Urinary bladder (tissue), 4 donors: ENCODE data around the gene ARMC8. TPM values are rescaled to one million over a fixed set of nuclear protein-coding genes. Genes with fewer than 3 reads are reported as not detected.

Experiments
- DNase-seq: peaks from one replicate; pipeline ENCODE4 v3.0.0-alpha.2; 2015; ENCODE audit errors: extremely low spot score
- H3K27ac ChIP-seq: one replicate; pipeline ENCODE4 v1.5.1; 2013; ENCODE audit warnings: low read depth, mild to moderate bottlenecking, moderate library complexity
- H3K36me3 ChIP-seq: one replicate; pipeline ENCODE4 v1.6.1; 2013; ENCODE audit warnings: mild to moderate bottlenecking, moderate library complexity; ENCODE audit not compliant: insufficient read depth
- H3K4me1 ChIP-seq: one replicate; pipeline ENCODE4 v1.6.1; 2013; ENCODE audit warnings: mild to moderate bottlenecking, moderate library complexity; ENCODE audit not compliant: insufficient read depth
- H3K4me3 ChIP-seq: one replicate; pipeline ENCODE4 v1.5.1; 2013; ENCODE audit warnings: low read depth, low read length
- WGBS: extraction: QIAGEN DNeasy Blood & Tissue Kit; methylation state at CpG from one replicate; pipeline ENCODE4 v1.1.7; 2013; 5-methylcytosine and 5-hydroxymethylcytosine counted together
- polyA plus RNA-seq: library from polyadenylated mRNA; stranded (reverse); fragments of 200-250 nt; gene quantifications from one replicate; pipeline ENCODE4 v1.2.3, GENCODE V29; 2013
- total RNA-seq: library from RNA; depleted of rRNA; stranded (reverse); fragments of >200 nt; gene quantifications from one replicate; pipeline ENCODE4 v1.2.3, GENCODE V29; 2014
- donor health status: healthy with polysubstance abuse.
- donor health status: healthy.

ARMC8 gene
- total and polyA plus RNA-seq, 2 donors = 33.0 to 83.3 TPM

GRCh38 chr3:138281561-138281960 lies 94.5 kb downstream of the ARMC8 start:
- no peak for DNase-seq
- H3K4me1 ChIP-seq = no peaks in the 10 kb centered on the region
- no peaks in the 10 kb centered on the region for H3K36me3 ChIP-seq
- 97% methylated on average over 3 of the region's 3 CpGs for WGBS
- H3K4me3 ChIP-seq = no peak overlapping the region
- no peak overlapping the region for H3K27ac ChIP-seq

- H3K36me3 ChIP-seq = no peaks in the 10 kb centered on the region
Measured at GRCh38 chr3:138282836-138283235, 95.7 kb downstream of the ARMC8 start.

DNA sequence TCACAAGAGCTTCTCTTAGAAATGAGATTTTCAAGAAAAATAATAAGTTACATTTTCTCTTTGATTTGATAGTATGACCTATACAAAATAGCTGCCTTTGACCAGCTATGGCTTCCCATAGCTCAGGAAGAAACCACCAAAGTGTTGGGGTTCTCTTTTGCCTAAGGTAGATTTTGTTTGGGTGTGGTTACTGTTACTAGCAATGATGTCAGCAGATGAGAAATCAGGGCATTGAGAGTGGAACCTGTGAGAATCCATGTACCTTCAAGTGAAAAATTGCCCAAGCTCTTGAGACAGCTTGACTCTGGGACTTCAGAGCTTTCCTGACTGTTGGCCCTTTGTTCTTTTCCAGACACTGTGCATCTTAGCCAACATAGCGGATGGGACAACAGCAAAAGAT lies 97.0 kb downstream of the ARMC8 start:
- no peak overlapping the region for H3K4me3 ChIP-seq
- 100% methylated on average over 1 of the region's 1 CpG for WGBS
- no peak for DNase-seq
- H3K27ac ChIP-seq = no peak overlapping the region
- H3K4me1 ChIP-seq = no peaks in the 10 kb centered on the region
- H3K36me3 ChIP-seq = no peaks in the 10 kb centered on the region

More at GRCh38 chr3:138282836-138283235, 95.7 kb downstream of the ARMC8 start:
- no peak for DNase-seq
- Histone ChIP-seq H3K27ac (no peak overlapping the region), H3K4me1 (no peaks in the 10 kb centered on the region), H3K4me3 (no peak overlapping the region)
- 98% methylated on average over 2 of the region's 2 CpGs for WGBS

GRCh38 chr3:138284957-138285477 lies 97.9 kb downstream of the ARMC8 start:
- no peak for DNase-seq
- no peaks in the 10 kb centered on the region for H3K4me1 ChIP-seq
- no peak overlapping the region for H3K27ac ChIP-seq
- WGBS = 93% methylated on average over 2 of the region's 2 CpGs
- H3K36me3 ChIP-seq = no peaks in the 10 kb centered on the region
- no peak overlapping the region for H3K4me3 ChIP-seq

DNA sequence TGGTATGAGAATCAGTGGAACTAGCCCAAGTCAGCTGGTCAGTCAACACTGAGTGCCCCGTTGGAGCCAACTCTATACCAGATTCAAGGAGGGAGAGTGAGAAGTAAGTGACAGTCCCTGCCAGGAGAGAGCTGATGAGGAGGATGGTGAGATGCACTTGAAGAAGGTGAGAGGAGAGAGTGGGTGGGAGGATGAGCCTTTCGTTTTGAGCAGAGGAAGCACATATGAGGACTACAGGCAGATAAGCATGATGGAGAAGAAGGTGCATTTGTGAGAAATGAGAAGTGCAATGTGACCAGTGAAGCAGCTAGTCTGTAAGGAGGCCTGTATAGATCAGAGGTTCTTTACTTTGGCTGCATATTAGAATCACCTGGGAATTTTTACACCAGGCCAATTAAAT lies 102.2 kb downstream of the ARMC8 start:
- Histone ChIP-seq H3K36me3 (peaks cover 2% of the 10 kb centered on the region), H3K4me1 (no peaks in the 10 kb centered on the region), H3K27ac (no peak overlapping the region), H3K4me3 (no peak overlapping the region)
- 89% methylated on average over 2 of the region's 2 CpGs for WGBS
- no peak for DNase-seq

DNA sequence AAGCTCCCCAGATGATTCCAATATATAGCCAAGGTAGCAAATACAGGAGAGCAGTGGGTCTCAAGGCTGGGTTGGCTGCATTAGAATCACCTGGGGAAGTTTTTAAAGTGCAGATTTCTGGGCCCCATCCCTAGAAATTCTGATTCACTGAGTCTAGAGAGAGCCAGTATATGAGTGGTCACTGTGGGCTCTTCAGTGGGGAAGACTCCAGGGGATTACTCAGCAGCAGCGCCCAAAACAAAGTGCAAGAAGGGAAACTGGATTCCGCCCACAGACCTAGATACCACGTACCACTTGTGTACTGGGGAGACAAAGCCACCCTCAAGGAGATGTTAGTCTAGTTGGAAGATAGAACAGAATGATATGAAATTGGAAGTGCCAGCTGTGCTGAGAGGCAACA lies 102.6 kb downstream of the ARMC8 start:
- H3K36me3 ChIP-seq = peaks cover 2% of the 10 kb centered on the region
- no peak overlapping the region for H3K4me3 ChIP-seq
- 96% methylated on average over 3 of the region's 3 CpGs for WGBS
- no peaks in the 10 kb centered on the region for H3K4me1 ChIP-seq
- H3K27ac ChIP-seq = no peak overlapping the region
- no peak for DNase-seq

DNA sequence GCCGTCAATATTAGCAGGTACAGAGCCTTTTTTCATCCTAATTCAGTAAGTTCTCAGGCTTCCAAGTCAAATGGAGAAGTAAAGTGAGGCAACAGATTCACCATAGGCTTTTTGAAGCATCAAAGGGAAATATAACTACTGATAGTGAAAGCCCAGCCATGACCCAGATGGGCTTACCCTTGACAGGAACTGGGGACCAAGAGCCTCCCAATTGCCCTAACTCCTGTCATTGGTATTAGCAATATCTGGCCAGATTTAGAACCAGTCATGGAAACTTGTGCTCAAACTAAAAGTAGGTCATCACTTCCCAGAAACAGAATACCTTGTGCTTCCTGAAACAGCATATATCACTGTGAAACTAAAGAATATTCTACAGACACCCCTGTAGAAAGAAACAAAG lies 109.5 kb downstream of the ARMC8 start:
- peaks cover 2% of the 10 kb centered on the region for H3K36me3 ChIP-seq
- H3K27ac ChIP-seq = no peak overlapping the region
- WGBS = 93% methylated on average over 1 of the region's 1 CpG
- no peaks in the 10 kb centered on the region for H3K4me1 ChIP-seq
- H3K4me3 ChIP-seq = no peak overlapping the region
- DNase-seq = no peak

DNA sequence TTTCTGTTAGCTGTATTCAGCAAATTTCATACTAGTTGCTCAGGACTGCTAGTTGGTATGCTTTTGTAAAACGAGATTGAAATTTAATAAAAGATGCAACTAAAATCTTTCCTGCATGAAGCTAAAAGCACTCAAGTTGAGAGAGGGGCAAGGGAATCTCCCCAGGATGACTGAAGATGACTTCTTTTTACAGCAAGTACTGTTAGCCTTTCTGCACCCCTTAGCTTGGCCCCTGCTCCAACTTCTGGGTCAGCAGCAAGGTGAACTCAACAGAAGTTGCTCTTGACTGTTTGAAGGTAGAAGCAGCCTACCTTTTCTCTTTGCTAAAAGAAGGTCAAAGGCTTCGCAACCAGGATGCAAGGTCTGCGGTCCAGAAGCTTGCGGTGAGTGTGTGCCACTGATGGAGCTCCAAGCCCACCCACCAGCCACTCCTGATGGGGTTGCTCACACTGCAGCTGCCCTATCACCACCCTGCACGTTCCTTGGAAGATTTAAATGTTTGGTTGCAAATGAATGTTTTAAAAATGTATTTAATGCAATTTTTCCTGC lies 110.0 kb downstream of the ARMC8 start:
- Histone ChIP-seq H3K4me1 (no peaks in the 10 kb centered on the region), H3K4me3 (no peak overlapping the region), H3K36me3 (peaks cover 2% of the 10 kb centered on the region), H3K27ac (no peak overlapping the region)
- DNase-seq = no peak
- WGBS = 90% methylated on average over 5 of the region's 5 CpGs

- no peak for DNase-seq
- H3K36me3 ChIP-seq = peaks cover under 1% of the 10 kb centered on the region
- H3K27ac ChIP-seq = no peak overlapping the region
- WGBS = 98% methylated on average over 1 of the region's 1 CpG
- no peaks in the 10 kb centered on the region for H3K4me1 ChIP-seq
- no peak overlapping the region for H3K4me3 ChIP-seq
Measured at GRCh38 chr3:138297876-138298275, 110.8 kb downstream of the ARMC8 start.

DNA sequence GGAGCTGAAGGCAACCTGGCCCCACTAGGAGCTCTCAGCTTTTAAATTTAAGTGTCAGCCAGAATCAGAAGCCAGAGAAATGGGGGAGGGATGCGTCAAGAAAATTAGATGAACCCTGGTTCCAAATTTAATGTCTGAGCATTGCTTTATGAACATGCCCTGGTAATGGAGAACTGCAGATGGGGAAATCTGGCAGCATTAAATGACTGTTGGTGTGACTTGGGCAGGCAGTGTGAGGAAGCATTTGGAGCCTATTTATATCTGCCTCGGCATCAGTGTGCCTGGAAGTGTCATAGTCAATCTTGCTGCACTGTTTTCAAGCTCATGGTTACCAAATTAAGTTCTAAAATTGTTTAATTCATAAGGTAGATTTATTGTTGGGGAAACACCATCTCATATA lies 113.5 kb downstream of the ARMC8 start:
- no peak overlapping the region for H3K4me3 ChIP-seq
- no peak for DNase-seq
- no peak overlapping the region for H3K27ac ChIP-seq
- no peaks in the 10 kb centered on the region for H3K36me3 ChIP-seq
- 77% methylated on average over 2 of the region's 2 CpGs for WGBS
- H3K4me1 ChIP-seq = no peaks in the 10 kb centered on the region

GRCh38 chr3:138303474-138303873 lies 116.4 kb downstream of the ARMC8 start:
- Histone ChIP-seq H3K4me3 (no peak overlapping the region), H3K36me3 (no peaks in the 10 kb centered on the region), H3K4me1 (no peaks in the 10 kb centered on the region), H3K27ac (no peak overlapping the region)
- WGBS = 84% methylated on average over 6 of the region's 6 CpGs
- DNase-seq = no peak

- no peak for DNase-seq
- 82% methylated on average over 5 of the region's 5 CpGs for WGBS
- no peaks in the 10 kb centered on the region for H3K4me1 ChIP-seq
Measured at GRCh38 chr3:138307899-138308298, 120.8 kb downstream of the ARMC8 start.

DNA sequence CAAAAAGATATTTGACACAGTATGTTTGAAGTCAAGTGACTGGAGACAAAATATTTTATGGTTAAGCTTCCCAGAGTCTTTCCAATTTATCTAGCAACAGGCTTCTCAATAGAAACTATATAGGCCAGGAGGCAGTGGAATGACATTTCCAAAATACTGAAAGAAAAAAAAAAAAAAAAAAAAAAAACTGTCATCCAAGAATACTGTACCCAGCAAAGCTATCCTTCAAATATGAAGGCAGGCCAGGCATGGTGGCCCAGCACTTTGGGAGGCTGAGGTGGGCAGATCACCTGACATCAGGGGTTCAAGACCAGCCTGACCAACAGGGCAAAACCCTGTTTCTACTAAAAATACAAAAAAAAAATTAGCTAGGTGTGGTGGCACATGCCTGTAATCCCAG lies 121.7 kb downstream of the ARMC8 start:
- Histone ChIP-seq H3K4me3 (no peak overlapping the region), H3K36me3 (no peaks in the 10 kb centered on the region), H3K27ac (no peak overlapping the region), H3K4me1 (no peaks in the 10 kb centered on the region)
- DNase-seq = no peak

More at GRCh38 chr3:138307899-138308298, 120.8 kb downstream of the ARMC8 start:
- H3K36me3 ChIP-seq = no peaks in the 10 kb centered on the region
- no peak overlapping the region for H3K27ac ChIP-seq
- H3K4me3 ChIP-seq = no peak overlapping the region

DNA sequence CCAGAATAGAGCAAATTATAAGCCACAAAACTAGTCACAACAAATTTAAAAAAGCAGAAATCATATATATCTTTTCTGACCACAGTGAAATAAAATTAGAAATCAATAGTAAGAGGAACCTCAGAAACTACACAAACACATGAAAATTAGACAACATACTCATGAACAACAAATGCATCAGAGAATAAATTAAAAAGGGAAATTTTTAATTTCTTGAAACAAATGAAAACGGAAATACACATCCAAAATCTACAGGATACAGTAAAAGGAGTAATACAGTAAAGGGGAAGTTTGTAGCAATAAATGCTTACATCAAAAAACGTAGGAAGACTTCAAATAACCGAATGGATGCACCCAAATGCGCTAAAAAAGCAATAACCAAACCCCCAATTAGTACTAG lies 123.4 kb downstream of the ARMC8 start:
- Histone ChIP-seq H3K4me3 (no peak overlapping the region), H3K27ac (no peak overlapping the region), H3K4me1 (no peaks in the 10 kb centered on the region), H3K36me3 (no peaks in the 10 kb centered on the region)
- no peak for DNase-seq
- WGBS = 80% methylated on average over 4 of the region's 4 CpGs

GRCh38 chr3:138314751-138315150 lies 127.7 kb downstream of the ARMC8 start:
- H3K27ac ChIP-seq = no peak overlapping the region
- H3K4me1 ChIP-seq = no peaks in the 10 kb centered on the region
- DNase-seq = no peak
- no peak overlapping the region for H3K4me3 ChIP-seq
- 50% methylated on average over 1 of the region's 1 CpG for WGBS
- no peaks in the 10 kb centered on the region for H3K36me3 ChIP-seq
